Measurements from ENCODE around the gene VAV2. TPM values are rescaled to one million over a fixed set of nuclear protein-coding genes. Genes with fewer than 3 reads are reported as not detected.
"Not testable (repeated sequence)": the region's sequence is repeated elsewhere in the genome, so short reads cannot be mapped to it uniquely, and the experiment has no call there.

Gene VAV2
- total RNA-seq, 2 experiments from 2014 or later, result 4.2 TPM

GRCh38 chr9:133747309-133747708 lies 244.8 kb downstream of the VAV2 start:
- Mint-ChIP-seq H3K4me3 (no peak overlapping the region), H3K9me3 (no peaks in the 10 kb centered on the region), H3K4me1 (peaks cover 3% of the 10 kb centered on the region), H3K27ac (no peak overlapping the region), H3K36me3 (no peaks in the 10 kb centered on the region), H3K27me3 (peaks cover 37% of the 10 kb centered on the region)
- DNase-seq, result no peak

GRCh38 chr9:133744528-133744927 lies 247.6 kb downstream of the VAV2 start:
- H3K9me3 Mint-ChIP-seq, DNase-seq, H3K4me3 Mint-ChIP-seq, H3K27ac Mint-ChIP-seq, H3K36me3 Mint-ChIP-seq, H3K4me1 Mint-ChIP-seq: not testable (repeated sequence)
- H3K27me3 Mint-ChIP-seq, result peaks cover 19% of the 10 kb centered on the region

- Mint-ChIP-seq H3K9me3 (no peaks in the 10 kb centered on the region), H3K4me3 (no peak overlapping the region), H3K27me3 (peaks cover 13% of the 10 kb centered on the region), H3K27ac (no peak overlapping the region), H3K36me3 (no peaks in the 10 kb centered on the region), H3K4me1 (peaks cover 5% of the 10 kb centered on the region)
- DNase-seq, result peak; percentile 73
These were observed 249.2 kb downstream of the VAV2 start for GRCh38 chr9:133742849-133743444.

GRCh38 chr9:133742251-133742650 lies 249.9 kb downstream of the VAV2 start:
- no peak for DNase-seq
- Mint-ChIP-seq H3K4me1 (peaks cover 5% of the 10 kb centered on the region), H3K27me3 (peaks cover 11% of the 10 kb centered on the region), H3K9me3 (no peaks in the 10 kb centered on the region), H3K4me3 (no peak overlapping the region), H3K36me3 (no peaks in the 10 kb centered on the region), H3K27ac (no peak overlapping the region)

- Mint-ChIP-seq H3K4me3 (no peak overlapping the region), H3K36me3 (no peaks in the 10 kb centered on the region), H3K27ac (no peak overlapping the region), H3K27me3 (peaks cover 11% of the 10 kb centered on the region), H3K9me3 (no peaks in the 10 kb centered on the region), H3K4me1 (peaks cover 5% of the 10 kb centered on the region)
- DNase-seq, result no peak
These were observed 250.4 kb downstream of the VAV2 start for GRCh38 chr9:133741716-133742115.

GRCh38 chr9:133740911-133741310 lies 251.2 kb downstream of the VAV2 start:
- no peak overlapping the region for H3K27ac Mint-ChIP-seq
- peaks cover 5% of the 10 kb centered on the region for H3K4me1 Mint-ChIP-seq
- H3K36me3 Mint-ChIP-seq, result no peaks in the 10 kb centered on the region
- H3K27me3 Mint-ChIP-seq, result peaks cover 4% of the 10 kb centered on the region
- no peak for DNase-seq
- no peak overlapping the region for H3K4me3 Mint-ChIP-seq
- H3K9me3 Mint-ChIP-seq, result no peaks in the 10 kb centered on the region

- no peak overlapping the region for H3K4me3 Mint-ChIP-seq
- peaks cover 3% of the 10 kb centered on the region for H3K4me1 Mint-ChIP-seq
- no peak overlapping the region for H3K27ac Mint-ChIP-seq
- H3K36me3 Mint-ChIP-seq, result no peaks in the 10 kb centered on the region
- no peak for DNase-seq
- H3K9me3 Mint-ChIP-seq, result no peaks in the 10 kb centered on the region
- peaks cover 4% of the 10 kb centered on the region for H3K27me3 Mint-ChIP-seq
These were observed 252.5 kb downstream of the VAV2 start for GRCh38 chr9:133739408-133740280.

- no peaks in the 10 kb centered on the region for H3K27me3 Mint-ChIP-seq
- DNase-seq, result no peak
- H3K27ac Mint-ChIP-seq, result no peak overlapping the region
- no peak overlapping the region for H3K4me3 Mint-ChIP-seq
- no peaks in the 10 kb centered on the region for H3K9me3 Mint-ChIP-seq
- peaks cover 3% of the 10 kb centered on the region for H3K4me1 Mint-ChIP-seq
- H3K36me3 Mint-ChIP-seq, result no peaks in the 10 kb centered on the region
These were observed 253.4 kb downstream of the VAV2 start for GRCh38 chr9:133738640-133739225.

GRCh38 chr9:133737774-133738639 lies 254.1 kb downstream of the VAV2 start, which contains the start of gene SARDH:
Gene SARDH, minus strand, starts transcription at chr9:133738352. Its CDS starts 4,179 bp downstream, at chr9:133734173.
- Mint-ChIP-seq H3K27ac (no peak within 1 kb of the TSS), H3K4me1 (peaks cover 3% of the 10 kb centered on the region)

GRCh38 chr9:133737071-133737773 lies 254.9 kb downstream of the VAV2 start:
- no peak overlapping the region for H3K4me3 Mint-ChIP-seq
- no peaks in the 10 kb centered on the region for H3K36me3 Mint-ChIP-seq
- peaks cover 3% of the 10 kb centered on the region for H3K4me1 Mint-ChIP-seq
- no peak for DNase-seq
- H3K27ac Mint-ChIP-seq, result no peak overlapping the region
- H3K9me3 Mint-ChIP-seq, result no peaks in the 10 kb centered on the region
- no peaks in the 10 kb centered on the region for H3K27me3 Mint-ChIP-seq

More at GRCh38 chr9:133737774-133738639, 254.1 kb downstream of the VAV2 start, which contains the start of gene SARDH:
- DNase-seq, result peak; percentile 48
- no peaks in the 10 kb centered on the region for H3K9me3 Mint-ChIP-seq
- no peak within 1 kb of the TSS for H3K4me3 Mint-ChIP-seq
- H3K27me3 Mint-ChIP-seq, result no peaks in the 10 kb centered on the region
- no peaks in the 10 kb centered on the region for H3K36me3 Mint-ChIP-seq

- no peak for DNase-seq
- Mint-ChIP-seq H3K4me3 (no peak overlapping the region), H3K27ac (no peak overlapping the region), H3K36me3 (no peaks in the 10 kb centered on the region), H3K4me1 (peaks cover 3% of the 10 kb centered on the region), H3K9me3 (no peaks in the 10 kb centered on the region), H3K27me3 (no peaks in the 10 kb centered on the region)
These were observed 256.2 kb downstream of the VAV2 start for GRCh38 chr9:133735931-133736330.

- Mint-ChIP-seq H3K4me1 (peaks cover 3% of the 10 kb centered on the region), H3K9me3 (no peaks in the 10 kb centered on the region), H3K27ac (no peak overlapping the region), H3K27me3 (no peaks in the 10 kb centered on the region), H3K36me3 (no peaks in the 10 kb centered on the region), H3K4me3 (no peak overlapping the region)
- DNase-seq, result no peak
These were observed 256.7 kb downstream of the VAV2 start for GRCh38 chr9:133735415-133735775.

- Mint-ChIP-seq H3K27ac (no peak overlapping the region), H3K27me3 (no peaks in the 10 kb centered on the region), H3K36me3 (no peaks in the 10 kb centered on the region), H3K4me3 (no peak overlapping the region), H3K4me1 (peaks cover 3% of the 10 kb centered on the region), H3K9me3 (no peaks in the 10 kb centered on the region)
- no peak for DNase-seq
These were observed 257.3 kb downstream of the VAV2 start for GRCh38 chr9:133734590-133735414.

Measured in activated naive CD8-positive, alpha-beta T cell treated with anti-CD3 and anti-CD28 coated beads for 36 hours (primary cell).